Measurements from ENCODE around the gene RAB3B.

DNA sequence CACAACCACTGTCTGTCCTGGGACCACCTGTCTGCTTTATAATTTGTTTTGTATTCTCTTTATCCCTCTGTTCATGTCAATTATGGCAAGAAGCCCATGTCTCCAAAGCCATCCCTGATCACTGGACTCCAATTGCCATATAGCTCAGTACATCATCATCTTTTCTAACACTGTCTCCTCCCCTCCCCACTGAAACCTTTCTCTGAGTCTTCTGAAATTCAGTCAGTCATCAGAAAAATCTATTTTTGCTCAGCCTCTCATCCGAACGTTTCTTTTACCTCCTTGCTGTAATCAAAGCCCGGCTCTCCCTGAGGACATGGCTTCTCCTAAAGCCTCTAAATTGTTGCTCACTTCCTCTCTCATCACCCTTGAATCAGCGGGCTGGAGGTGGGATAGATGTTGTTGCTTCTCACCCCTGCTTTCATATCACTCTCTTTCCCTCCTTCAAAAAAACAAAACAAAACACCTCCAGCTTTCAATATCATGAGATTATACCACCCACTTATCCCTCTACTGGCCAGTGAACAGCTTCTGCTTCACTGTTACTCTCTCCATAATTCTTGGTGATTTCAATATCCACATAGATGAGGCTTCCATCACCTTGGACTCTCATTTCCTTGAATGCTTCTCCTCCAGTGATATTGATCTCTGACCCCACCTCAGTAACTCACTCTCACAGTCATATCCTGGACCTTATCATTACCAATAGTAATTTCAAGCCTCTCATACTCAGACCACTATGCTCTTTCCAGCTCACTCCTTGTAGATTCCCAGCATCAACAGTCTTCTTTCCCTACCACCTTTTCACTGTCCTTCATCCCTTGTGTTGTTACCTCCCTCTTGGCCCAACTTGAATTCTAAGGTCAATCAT, 27.8 kb downstream of the RAB3B start:
- TF ChIP-seq CTCF (conservative IDR thresholded peaks at IDR 0.05 in 1 of 2, IDR thresholded peaks at IDR 0.05 in 1 of 2; ENCODE audit: low read depth in 1 of 2, low read length in 2 of 2) (no peak), EZH2 (IDR thresholded peaks at IDR 0.05; ENCODE audit: low read length, missing control alignments) (no peak)
